ENCODE results near the gene BCOR. TPM values are rescaled to one million over a fixed set of nuclear protein-coding genes. Genes with fewer than 3 reads are reported as not detected.

Gene BCOR
- total and polyA plus RNA-seq, 2 of the 8 experiments (the other 6 are each of a cell fraction or from before 2014, with no cell fraction given): 25.0 to 50.8 TPM

DNA sequence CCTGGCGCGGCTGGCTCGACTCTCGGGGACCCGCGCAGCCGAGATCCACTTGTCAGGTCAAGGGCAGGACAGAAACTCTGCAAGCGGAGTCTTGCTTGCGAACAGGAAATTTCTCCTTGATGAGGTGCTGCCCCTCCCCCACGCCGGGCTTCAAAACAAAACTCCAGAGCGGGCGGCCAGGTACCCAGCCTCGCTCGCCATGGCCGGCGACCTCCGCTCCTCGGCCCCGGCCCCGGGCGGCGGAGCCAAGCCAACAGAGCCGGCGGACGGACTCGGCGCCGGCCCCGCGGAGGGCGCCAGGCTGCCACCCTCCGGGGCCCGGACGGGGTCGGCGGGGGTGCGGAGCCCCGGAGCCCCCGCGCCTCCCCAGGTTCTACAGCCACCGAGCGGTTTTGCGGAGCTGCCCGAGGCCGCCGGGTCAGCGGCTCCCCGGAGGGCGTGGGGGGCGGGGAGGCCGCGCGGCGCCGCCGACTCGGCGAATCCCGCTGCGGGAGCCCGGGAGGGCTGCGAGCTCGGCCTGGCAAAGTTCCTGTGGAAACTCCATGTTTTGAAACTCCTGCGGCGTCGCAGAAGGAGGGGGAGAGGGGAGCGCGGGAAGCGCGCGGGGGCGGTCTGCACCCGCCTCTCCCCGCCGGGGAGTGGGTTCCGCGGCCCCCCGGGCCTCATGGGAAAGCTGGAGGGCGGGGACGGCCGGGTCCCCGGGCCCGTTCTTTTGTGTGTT lies 11.7 kb upstream of the BCOR start:
- Histone ChIP-seq H3K14ac (ENCODE audit: insufficient read length) (no peak overlapping the region), H3K27me3 (replicated peaks in 1 of 4; ENCODE audit: control insufficient read depth in 3 of 4, extremely low read depth in 1 of 4, insufficient read depth in 3 of 4, low read length in 3 of 4) (peaks cover 0 to 3% (median 1%) of the 10 kb centered on the region in 4 experiments; a peak in 5 of 7 replicates), H3K9ac (replicated peaks in 1 of 4; ENCODE audit: extremely low read depth in 1 of 4, low read depth in 3 of 4, low read length in 3 of 4) (peak overlapping the region in 2 of 4 experiments; percentile 5 to 43; a peak in 3 of 7 replicates), H2AK5ac (ENCODE audit: low read depth, low read length) (no peak overlapping the region), H2AFZ (ENCODE audit: low read length) (no peak overlapping the region), H4K91ac (replicated peaks; ENCODE audit: insufficient read length, low read length) (no peak overlapping the region), H2BK15ac (ENCODE audit: low read length) (no peak overlapping the region), H2BK20ac (ENCODE audit: low read length) (no peak overlapping the region), H3K4me3 (ENCODE audit: extremely low read depth in 1 of 4, insufficient read depth in 2 of 4, low read depth in 3 of 4, low read length in 4 of 4) (peak overlapping the region; percentile 43 to 66 (median 48)), H3K4me1 (replicated peaks in 1 of 4; ENCODE audit: control insufficient read depth in 3 of 4, insufficient read depth in 4 of 4, low read length in 3 of 4) (peaks cover 0 to 3% (median 0%) of the 10 kb centered on the region in 4 experiments; a peak in 4 of 7 replicates), H3K23ac (ENCODE audit: insufficient read length) (no peak overlapping the region), H3K23me2 (ENCODE audit: low read depth, low read length) (peaks cover 25% of the 10 kb centered on the region; the same call in 1 of the 2 replicates), H3K18ac (ENCODE audit: extremely low read depth, low read length) (no peak overlapping the region; the same call in 1 of the 2 replicates), H3K79me2 (ENCODE audit: control insufficient read depth in 1 of 2, insufficient read depth in 2 of 2, low read length in 2 of 2) (peaks cover 0 to 3% of the 10 kb centered on the region in 2 experiments; a peak in 1 of 4 replicates), H3K4me2 (ENCODE audit: insufficient read depth in 1 of 2, low read depth in 2 of 2, low read length in 2 of 2) (peak overlapping the region; percentile 90 to 98), H3K9me3 (ENCODE audit: insufficient read depth in 2 of 2, low read depth in 1 of 2, low read length in 1 of 2) (no peaks in the 10 kb centered on the region), H3K56ac (replicated peaks; ENCODE audit: insufficient read length, low read depth, low read length) (no peak overlapping the region), H4K8ac (ENCODE audit: extremely low read depth, insufficient read depth, low read length) (peak overlapping the region; percentile 51; the same call in 1 of the 2 replicates), H2BK12ac (ENCODE audit: low read depth, low read length) (no peak overlapping the region), H3K4ac (replicated peaks; ENCODE audit: insufficient read length, low read depth, low read length) (no peak overlapping the region), H4K20me1 (replicated peaks in 1 of 2; ENCODE audit: control insufficient read depth in 1 of 2, insufficient read depth in 2 of 2, low read length in 2 of 2) (no peaks in the 10 kb centered on the region), H4K5ac (ENCODE audit: insufficient read length, low read depth, low read length) (no peak overlapping the region), H3K36me3 (ENCODE audit: control insufficient read depth in 2 of 4, insufficient read depth in 4 of 4, low read length in 3 of 4) (no peaks in the 10 kb centered on the region), H2BK5ac (ENCODE audit: low read depth, low read length) (no peak overlapping the region), H3K79me1 (ENCODE audit: low read depth, low read length) (no peaks in the 10 kb centered on the region), H2BK120ac (replicated peaks; ENCODE audit: low read depth, low read length) (no peak overlapping the region), H3K27ac (ENCODE audit: low read depth, low read length) (no peak overlapping the region; the same call in 1 of the 2 replicates)
- TF ChIP-seq ZNF274 (IDR thresholded peaks at IDR 0.05; ENCODE audit: borderline replicate concordance, extremely low read depth, low read length) (no peak), TAF7 (optimal IDR thresholded peaks at IDR 0.05; ENCODE audit: borderline replicate concordance, low read depth, low read length) (peak; percentile 10), RBBP5 (IDR thresholded peaks at IDR 0.05; ENCODE audit: borderline replicate concordance, low read depth, low read length) (peak; percentile 21; the same call in 1 of the 2 replicates), E2F6 (IDR thresholded peaks at IDR 0.05) (no peak), SIX5 (IDR thresholded peaks at IDR 0.05; ENCODE audit: low read depth, low read length) (no peak)
- FAIRE-seq (no peak), DNase-seq (ENCODE audit: low read depth in 1 of 2, low spot score in 2 of 2) (no peak)
- CTCF ChIA-PET (ENCODE audit: partially characterized antibody): no interaction called here
- POLR2A ChIA-PET (ENCODE audit: partially characterized antibody): interaction anchor here (1.1 to 29.1 kb wide), 5 partner anchors 10 to 40 kb away, joined by 3 to 509 read pairs (median 13); partner anchors contain the start of gene BCOR
- no CpG with 5 or more reads among the region's 84 CpGs for WGBS, 2 experiments (ENCODE audit: extremely low coverage in 1 of 2, insufficient coverage in 1 of 2, insufficient read length in 1 of 2, insufficient replicate concordance in 2 of 2, low coverage in 1 of 2, low lambda C conversion rate in 2 of 2, missing lambda C conversion rate in 1 of 2)

Measured in H1 (cell line).